ENCODE results near the gene DEFB132. TPM values are rescaled to one million over a fixed set of nuclear protein-coding genes. Genes with fewer than 3 reads are reported as not detected.

DEFB132 gene
- total and polyA plus RNA-seq, 2 of the 8 experiments (the other 6 are each of a cell fraction or from before 2014, with no cell fraction given): not detected

GRCh38 chr20:215796-216195 lies 41.7 kb upstream of the DEFB132 start:
- H2AK5ac ChIP-seq (ENCODE audit: low read depth, low read length): no peak overlapping the region
- no peak overlapping the region for H2BK15ac ChIP-seq (ENCODE audit: low read length)
- POLR2A ChIA-PET (ENCODE audit: partially characterized antibody): no interaction called here
- H4K20me1 ChIP-seq (replicated peaks in 1 of 2; ENCODE audit: control insufficient read depth in 1 of 2, insufficient read depth in 2 of 2, low read length in 2 of 2): no peaks in the 10 kb centered on the region
- H2BK120ac ChIP-seq (replicated peaks; ENCODE audit: low read depth, low read length): no peak overlapping the region
- H3K36me3 ChIP-seq (ENCODE audit: control insufficient read depth in 2 of 4, insufficient read depth in 4 of 4, low read length in 3 of 4): no peaks in the 10 kb centered on the region
- H2AFZ ChIP-seq (ENCODE audit: low read length): no peak overlapping the region
- no peak overlapping the region for H3K4me2 ChIP-seq (ENCODE audit: insufficient read depth in 1 of 2, low read depth in 2 of 2, low read length in 2 of 2)
- H4K91ac ChIP-seq (replicated peaks; ENCODE audit: insufficient read length, low read length): no peak overlapping the region
- no peak overlapping the region for H2BK20ac ChIP-seq (ENCODE audit: low read length)
- H3K79me1 ChIP-seq (ENCODE audit: low read depth, low read length): no peaks in the 10 kb centered on the region
- CTCF ChIA-PET (ENCODE audit: partially characterized antibody): interaction anchor here (1.0 to 2.4 kb wide), 3 partner anchors 10 to 114 kb away, joined by 5 to 11 read pairs (median 5); no protein-coding TSS in a partner anchor
- no peak for FAIRE-seq
- no peak overlapping the region for H4K8ac ChIP-seq (ENCODE audit: extremely low read depth, insufficient read depth, low read length)
- no peak overlapping the region for H3K9ac ChIP-seq (replicated peaks in 1 of 4; ENCODE audit: extremely low read depth in 1 of 4, low read depth in 3 of 4, low read length in 3 of 4)
- no peak for TF ChIP-seq PHF8 (conservative IDR thresholded peaks at IDR 0.05; ENCODE audit: low read depth, low read length)
- TF ChIP-seq ASH2L (IDR thresholded peaks at IDR 0.05; ENCODE audit: low read length): no peak
- TF ChIP-seq CBX5 (IDR thresholded peaks at IDR 0.05; ENCODE audit: low read depth, low read length): no peak
- TF ChIP-seq SP4 (IDR thresholded peaks at IDR 0.05; ENCODE audit: low read length): no peak
- TF ChIP-seq EP300 (IDR thresholded peaks at IDR 0.05; ENCODE audit: borderline replicate concordance in 1 of 2, low read depth in 2 of 2, low read length in 2 of 2): no peak
- no peak for TF ChIP-seq SRF (IDR thresholded peaks at IDR 0.05; ENCODE audit: low read depth, low read length)
- no peak for TF ChIP-seq SIRT6 (IDR thresholded peaks at IDR 0.05; ENCODE audit: low read length)
- H3K56ac ChIP-seq (replicated peaks; ENCODE audit: insufficient read length, low read depth, low read length): no peak overlapping the region
- no peak overlapping the region for H4K5ac ChIP-seq (ENCODE audit: insufficient read length, low read depth, low read length)
- no peak overlapping the region for H3K4me3 ChIP-seq (ENCODE audit: extremely low read depth in 1 of 4, insufficient read depth in 2 of 4, low read depth in 3 of 4, low read length in 4 of 4)
- H3K4ac ChIP-seq (replicated peaks; ENCODE audit: insufficient read length, low read depth, low read length): no peak overlapping the region
- peaks cover 0 to 5% (median 0%) of the 10 kb centered on the region in 4 experiments; a peak in 2 of 7 replicates for H3K27me3 ChIP-seq (replicated peaks in 1 of 4; ENCODE audit: control insufficient read depth in 3 of 4, extremely low read depth in 1 of 4, insufficient read depth in 3 of 4, low read length in 3 of 4)
- no peaks in the 10 kb centered on the region for H3K4me1 ChIP-seq (replicated peaks in 1 of 4; ENCODE audit: control insufficient read depth in 3 of 4, insufficient read depth in 4 of 4, low read length in 3 of 4)
- no peak overlapping the region for H3K14ac ChIP-seq (ENCODE audit: insufficient read length)
- no peak overlapping the region for H2BK5ac ChIP-seq (ENCODE audit: low read depth, low read length)
- H2BK12ac ChIP-seq (ENCODE audit: low read depth, low read length): no peak overlapping the region
- H3K23me2 ChIP-seq (ENCODE audit: low read depth, low read length): no peaks in the 10 kb centered on the region
- no peaks in the 10 kb centered on the region for H3K79me2 ChIP-seq (ENCODE audit: control insufficient read depth in 1 of 2, insufficient read depth in 2 of 2, low read length in 2 of 2)
- H3K27ac ChIP-seq (ENCODE audit: low read depth, low read length): no peak overlapping the region
- no peak overlapping the region for H3K18ac ChIP-seq (ENCODE audit: extremely low read depth, low read length)
- 67% methylated on average over 1 of the region's 1 CpG; no CpG with 5 or more reads in 1 of the 2 experiments for WGBS, 2 experiments (ENCODE audit: extremely low coverage in 1 of 2, insufficient coverage in 1 of 2, insufficient read length in 1 of 2, insufficient replicate concordance in 2 of 2, low coverage in 1 of 2, low lambda C conversion rate in 2 of 2, missing lambda C conversion rate in 1 of 2)
- peaks cover 0 to 2% of the 10 kb centered on the region in 2 experiments; a peak in 1 of 4 replicates for H3K9me3 ChIP-seq (ENCODE audit: insufficient read depth in 2 of 2, low read depth in 1 of 2, low read length in 1 of 2)
- DNase-seq (ENCODE audit: low read depth in 1 of 2, low spot score in 2 of 2): no peak
- H3K23ac ChIP-seq (ENCODE audit: insufficient read length): no peak overlapping the region
